Fibroblast of skin of back (primary cell): Measurements from ENCODE around the gene CTXND2. TPM values are rescaled to one million over a fixed set of nuclear protein-coding genes. Genes with fewer than 3 reads are reported as not detected.
A peak's percentile ranks its signal among the peaks of the same experiment; 100 is the strongest.
"Not testable (repeated sequence)": the region's sequence is repeated elsewhere in the genome, so short reads cannot be mapped to it uniquely, and the experiment has no call there.

Experiments
- DNase-seq: peaks from one replicate; pipeline ENCODE4 v3.0.0-alpha.2; 2013
- polyA plus RNA-seq, 2 experiments: library from polyadenylated mRNA; unstranded; fragments of 120-200 nt; gene quantifications; one replicate each; pipeline ENCODE4 v1.2.1, GENCODE V29; 2013; ENCODE audit not compliant: insufficient read length in 2 of 2

Gene CTXND2
- polyA plus RNA-seq (2013, experiment 1 of 2; ENCODE audit: insufficient read length): not detected
- polyA plus RNA-seq (2013, experiment 2 of 2; ENCODE audit: insufficient read length): not detected

GRCh38 chr1:150887018-150887417, at the start of gene CTXND2:
CTXND2 (plus strand) TSS chr1:150887136; CDS start chr1:150912315, 25,179 bp downstream.
- no peak for DNase-seq

- DNase-seq: not testable (repeated sequence)
Observed at GRCh38 chr1:150840850-150841249, 46.1 kb upstream of the CTXND2 start.

DNA sequence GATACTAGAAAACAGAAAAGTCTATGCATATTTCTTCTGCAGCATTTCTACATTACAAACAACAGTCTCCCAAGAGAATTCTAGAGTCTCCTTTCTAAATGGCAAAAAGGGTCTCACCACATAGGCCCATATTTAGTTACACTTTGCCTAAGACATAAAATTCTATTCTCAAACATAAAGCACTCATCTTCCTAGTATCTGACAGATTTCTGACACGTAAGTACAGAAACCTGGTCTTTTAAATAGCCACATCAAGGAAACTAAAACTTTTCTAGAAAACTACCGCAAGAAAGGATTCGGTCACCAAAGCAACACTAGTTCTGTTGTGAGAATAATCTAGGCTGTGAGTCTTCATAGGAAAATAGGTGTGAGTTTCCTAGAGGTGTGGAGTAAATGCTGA, 45.3 kb upstream of the CTXND2 start:
- no peak for DNase-seq

DNA sequence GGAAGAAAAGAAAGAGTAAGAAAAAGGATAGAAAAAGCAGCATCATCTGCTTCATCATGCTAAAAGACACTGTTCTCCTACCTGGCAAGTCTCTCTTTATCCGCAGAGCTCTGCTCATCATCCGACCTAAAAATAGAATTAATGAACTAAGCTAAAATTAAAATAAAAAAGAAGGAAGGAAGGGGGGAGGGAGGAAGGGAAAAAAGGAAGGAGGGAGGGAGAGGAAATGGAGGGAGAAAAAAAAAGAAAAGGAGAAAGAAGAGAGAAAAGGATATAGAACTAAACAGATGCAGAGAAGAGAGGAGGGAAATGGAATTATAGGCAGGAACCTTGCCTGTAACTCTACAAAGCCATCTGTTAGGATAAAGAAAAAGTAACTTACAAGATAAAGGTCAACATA, 44.6 kb upstream of the CTXND2 start:
- DNase-seq: no peak

DNA sequence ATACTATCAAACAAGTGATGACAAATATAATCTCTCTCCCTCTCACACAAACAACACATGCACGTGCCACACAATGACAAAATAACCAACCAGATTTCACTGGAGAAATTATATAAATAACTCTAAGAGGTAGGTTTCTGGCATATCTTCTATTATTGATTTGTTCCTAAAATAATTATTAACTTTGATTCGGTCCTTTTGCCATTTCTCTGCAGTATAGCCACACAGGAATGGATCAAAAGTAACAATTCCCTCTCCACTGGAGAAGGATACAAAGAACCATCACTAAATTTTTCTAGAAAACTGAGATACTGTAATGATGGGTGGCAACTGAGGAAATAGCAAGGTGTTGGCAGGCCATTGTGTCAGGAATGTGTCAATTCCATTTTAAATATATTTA, 44.0 kb upstream of the CTXND2 start:
- no peak for DNase-seq

- no peak for DNase-seq
Observed at GRCh38 chr1:150843474-150843873, 43.5 kb upstream of the CTXND2 start.

- DNase-seq: no peak
Observed at GRCh38 chr1:150846473-150847146, 40.3 kb upstream of the CTXND2 start.

DNA sequence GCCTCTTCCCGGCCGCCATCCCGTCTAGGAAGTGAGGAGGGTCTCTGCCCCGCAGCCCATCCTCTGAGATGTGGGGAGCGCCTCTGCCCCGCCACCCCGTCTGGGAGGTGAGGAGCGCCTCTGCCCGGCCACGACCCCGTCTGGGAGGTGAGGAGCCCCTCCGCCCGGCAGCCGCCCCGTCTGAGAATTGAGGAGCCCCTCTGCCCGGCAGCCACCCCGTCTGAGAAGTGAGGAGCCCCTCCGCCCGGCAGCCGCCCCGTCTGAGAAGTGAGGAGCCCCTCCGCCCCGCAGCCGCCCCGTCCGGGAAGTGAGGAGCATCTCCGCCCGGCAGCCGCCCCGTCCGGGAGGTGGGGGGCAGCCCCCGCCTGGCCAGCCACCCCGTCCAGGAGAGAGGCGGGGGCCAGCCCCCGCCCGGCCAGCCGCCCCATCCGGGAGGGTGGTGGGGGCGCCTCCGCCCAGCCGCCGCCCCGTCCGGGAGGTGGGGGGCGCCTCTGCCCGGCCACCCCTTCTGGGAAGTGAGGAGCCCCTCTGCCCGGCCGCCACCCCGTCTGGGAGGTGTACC, 36.1 kb upstream of the CTXND2 start:
- DNase-seq: not testable (repeated sequence)

- DNase-seq: not testable (repeated sequence)
Observed at GRCh38 chr1:150852734-150853133, 34.2 kb upstream of the CTXND2 start.

- DNase-seq: no peak
Observed at GRCh38 chr1:150863724-150864123, 23.2 kb upstream of the CTXND2 start.

DNA sequence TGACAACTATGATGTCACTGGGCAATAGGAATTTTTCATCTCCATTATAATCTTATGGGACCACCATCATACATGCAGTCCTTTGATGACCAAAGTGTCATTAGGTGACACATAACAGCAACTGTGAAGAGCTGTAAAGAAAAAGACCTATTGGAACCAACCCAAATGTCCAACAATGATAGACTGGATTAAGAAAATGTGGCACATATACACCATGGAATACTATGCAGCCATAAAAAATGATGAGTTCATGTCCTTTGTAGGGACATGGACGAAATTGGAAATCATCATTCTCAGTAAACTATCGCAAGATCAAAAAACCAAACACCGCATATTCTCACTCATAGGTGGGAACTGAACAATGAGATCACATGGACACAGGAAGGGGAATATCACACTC, 22.7 kb upstream of the CTXND2 start:
- DNase-seq: not testable (repeated sequence)

DNA sequence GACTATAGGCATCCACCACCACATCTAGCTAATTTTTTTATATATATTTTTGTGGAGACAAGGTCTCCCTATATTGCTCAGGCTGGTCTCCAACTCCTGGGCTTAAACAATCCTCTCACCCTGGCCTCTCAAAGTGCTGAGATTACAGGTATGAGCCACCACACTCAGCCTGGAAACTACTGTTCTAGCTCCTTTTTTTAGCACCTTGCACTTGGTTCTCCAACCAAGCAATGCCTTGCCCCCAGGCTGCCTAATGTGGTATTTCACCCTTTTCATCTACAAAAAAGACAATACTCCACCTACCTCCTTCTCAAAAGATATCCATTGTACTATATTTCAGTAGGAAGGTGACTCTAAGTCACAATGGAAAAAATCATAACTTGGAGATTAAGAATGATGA, 17.3 kb upstream of the CTXND2 start:
- no peak for DNase-seq

DNA sequence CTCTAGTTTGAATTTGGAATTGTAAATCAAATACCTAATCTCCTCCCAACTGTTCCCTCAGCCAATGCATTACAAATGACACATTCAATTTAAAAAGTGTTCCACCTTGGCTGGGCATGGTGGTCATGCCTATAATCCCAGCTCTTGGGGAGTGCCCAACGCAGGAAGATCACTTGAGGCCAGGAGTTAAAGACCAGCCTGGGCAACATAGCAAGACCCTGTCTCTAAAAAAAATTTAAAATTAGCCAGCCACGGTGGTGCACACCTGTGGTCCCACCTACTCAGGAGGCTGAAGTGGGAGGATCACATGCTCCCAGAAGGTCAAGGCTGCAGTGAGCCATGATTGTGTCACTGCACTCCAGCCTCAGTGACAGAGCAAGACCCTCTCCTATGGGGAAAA, 14.4 kb upstream of the CTXND2 start:
- no peak for DNase-seq

GRCh38 chr1:150873521-150873920, 13.4 kb upstream of the CTXND2 start:
- DNase-seq: no peak

- DNase-seq: no peak
Observed at GRCh38 chr1:150874455-150875196, 12.3 kb upstream of the CTXND2 start.

DNA sequence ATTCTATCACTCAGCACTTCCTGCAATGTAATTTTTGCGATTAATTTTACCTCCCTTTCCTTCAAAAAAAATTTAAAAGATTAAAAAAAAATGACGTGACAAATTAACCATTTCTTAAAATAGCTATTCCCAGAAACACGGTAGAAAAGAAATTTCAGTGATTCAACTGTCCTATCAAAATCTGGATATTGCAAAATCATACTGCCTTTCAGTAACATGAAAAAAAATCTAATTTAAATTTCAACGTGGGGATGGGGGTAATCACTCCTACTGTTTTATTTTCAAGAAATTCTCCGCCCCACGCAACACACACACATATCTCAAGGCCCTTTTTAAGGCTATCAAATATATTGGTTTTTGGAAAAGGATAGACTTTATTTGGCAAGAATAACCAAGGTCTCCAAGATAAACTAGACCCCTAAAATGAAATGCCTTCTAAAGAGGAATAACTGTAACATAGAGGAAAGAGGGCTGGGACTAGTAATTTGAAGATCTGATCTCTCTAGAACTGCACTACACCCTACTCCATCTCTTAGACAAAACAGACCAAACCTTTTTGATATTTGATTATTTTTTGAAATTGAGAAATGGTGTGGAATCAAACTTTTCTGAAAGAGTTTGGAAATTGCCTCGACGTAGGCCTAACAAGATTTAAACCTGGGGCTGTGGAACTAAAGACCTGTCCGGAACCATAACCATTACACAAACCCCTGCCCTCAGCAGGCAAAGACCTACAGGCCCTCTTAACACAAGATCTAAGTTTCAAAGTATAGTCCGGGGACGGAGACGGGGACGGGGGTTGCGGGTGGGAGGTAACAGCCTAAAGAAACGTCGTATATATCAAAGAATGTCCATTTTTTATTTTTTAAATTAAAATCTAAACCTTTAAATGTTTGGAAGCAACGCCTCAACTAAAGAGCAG, 11.5 kb upstream of the CTXND2 start:
- peak; percentile 7 for DNase-seq

GRCh38 chr1:150876119-150876454, 10.8 kb upstream of the CTXND2 start:
- peak; percentile 57 for DNase-seq

DNA sequence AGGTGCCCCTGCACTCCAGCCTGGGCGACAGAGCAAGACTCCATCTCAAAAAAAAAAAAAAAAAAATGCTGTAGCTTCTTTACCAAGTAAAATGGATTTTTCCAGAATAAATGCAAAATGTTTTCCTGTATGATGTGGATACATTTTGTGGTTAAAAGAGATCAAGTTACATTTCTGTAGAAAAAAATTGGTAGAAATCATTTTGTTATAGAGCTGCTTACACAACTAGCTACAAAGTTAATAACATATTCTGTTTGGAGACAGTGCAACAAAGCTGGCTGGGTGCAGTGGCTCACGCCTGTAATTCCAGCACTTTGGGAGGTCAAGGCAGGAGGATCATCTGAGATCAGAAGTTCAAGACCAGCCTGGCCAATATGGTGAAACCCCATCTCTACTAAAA, 8.0 kb upstream of the CTXND2 start:
- not testable (repeated sequence) for DNase-seq

GRCh38 chr1:150881331-150882070, 5.4 kb upstream of the CTXND2 start:
- peak; percentile 83 for DNase-seq

- not testable (repeated sequence) for DNase-seq
Observed at GRCh38 chr1:150883121-150883520, 3.8 kb upstream of the CTXND2 start.

DNA sequence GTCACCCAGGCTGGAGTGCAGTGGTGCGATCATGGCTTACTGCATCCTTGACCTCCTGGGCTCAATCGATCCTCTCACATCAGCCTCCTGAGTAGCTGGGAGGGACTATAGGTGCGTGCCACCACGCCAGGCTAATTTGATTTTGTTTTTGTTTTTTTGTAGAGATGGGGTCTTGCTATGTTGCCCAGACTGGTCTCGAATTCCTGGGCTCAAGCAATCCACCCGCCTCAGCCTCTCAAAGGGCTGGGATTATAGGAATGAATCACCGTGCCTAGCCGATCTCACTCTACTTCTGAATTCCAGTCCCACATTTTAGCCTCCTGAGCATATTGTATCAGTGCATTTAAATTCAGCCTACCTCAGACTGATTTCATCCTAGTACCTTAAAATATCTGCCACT, 1.8 kb downstream of the CTXND2 start:
- no peak for DNase-seq

DNA sequence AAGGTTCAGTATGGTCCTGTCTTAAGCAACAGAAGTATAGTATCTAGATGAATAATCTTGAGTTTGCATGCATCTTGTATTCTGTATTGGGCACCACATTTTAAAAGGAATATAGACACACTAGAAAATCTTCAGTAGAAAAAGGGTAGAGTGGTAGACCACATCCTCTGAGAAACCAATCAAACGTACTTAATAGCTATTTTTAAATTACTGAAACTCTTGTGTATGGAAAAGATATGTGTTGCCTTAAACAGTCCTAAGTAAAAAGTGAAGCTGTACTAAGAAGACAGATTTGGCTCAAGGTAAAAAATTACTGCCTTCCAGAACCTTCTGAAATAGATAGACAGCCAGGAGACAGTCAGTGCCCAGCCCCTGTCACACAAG, 3.1 kb downstream of the CTXND2 start:
- no peak for DNase-seq
